RWPE2 (cell line): ENCODE results near the gene ADORA3.

Experiments
- ATAC-seq: fragments of 200-7000 bp; cut with Tn5 transposase; 3 replicates; pipeline ENCODE4 v1.9.1; 2021; ENCODE audit warnings: low read depth
- DNase-seq: peaks from one replicate; pipeline ENCODE4 v3.0.0-alpha.2; 2020; ENCODE audit warnings: low spot score
- H3K27ac ChIP-seq: fragments of 450-650 bp; 2 replicates; pipeline ENCODE4 v1.5.1; 2017; ENCODE audit warnings: mild to moderate bottlenecking; ENCODE audit not compliant: poor library complexity, severe bottlenecking
- H3K27me3 ChIP-seq: fragments of 250-450 bp; sonication (Bioruptor Pico); 2 replicates; pipeline ENCODE4 v1.5.1; 2021; ENCODE audit warnings: mild to moderate bottlenecking, moderate library complexity; ENCODE audit not compliant: insufficient read depth, poor library complexity, severe bottlenecking
- H3K36me3 ChIP-seq: fragments of 250-450 bp; sonication (Bioruptor Pico); 2 replicates; pipeline ENCODE4 v1.5.1; 2020; ENCODE audit warnings: low read depth, mild to moderate bottlenecking, moderate library complexity
- H3K4me1 ChIP-seq: fragments of 250-450 bp; sonication (Bioruptor Pico); 2 replicates; pipeline ENCODE4 v1.5.1; 2021; ENCODE audit warnings: mild to moderate bottlenecking, moderate library complexity; ENCODE audit not compliant: insufficient read depth, poor library complexity, severe bottlenecking
- H3K4me3 ChIP-seq: fragments of 250-450 bp; sonication (Bioruptor Pico); 2 replicates; pipeline ENCODE4 v1.5.1; 2021; ENCODE audit warnings: mild to moderate bottlenecking, moderate library complexity; ENCODE audit not compliant: severe bottlenecking
- H3K9me3 ChIP-seq: fragments of 250-450 bp; sonication (Bioruptor Pico); 2 replicates; pipeline ENCODE4 v1.5.1; 2021; ENCODE audit warnings: mild to moderate bottlenecking, moderate library complexity; ENCODE audit not compliant: severe bottlenecking
- CTCF ChIP-seq: fragments of 450-650 bp; IDR thresholded peaks from one replicate; pipeline ENCODE4 v1.5.1; 2017; ENCODE audit warnings: mild to moderate bottlenecking, moderate library complexity; ENCODE audit not compliant: poor library complexity, severe bottlenecking

Gene ADORA3

GRCh38 chr1:111452581-111452980 is 50.9 kb downstream of the ADORA3 start:
- H3K27ac ChIP-seq = no peak overlapping the region
- H3K4me1 ChIP-seq = peaks cover 9% of the 10 kb centered on the region
- no peak for ATAC-seq
- no peaks in the 10 kb centered on the region for H3K9me3 ChIP-seq
- H3K27me3 ChIP-seq = no peaks in the 10 kb centered on the region
- TF ChIP-seq CTCF = no peak
- H3K4me3 ChIP-seq = no peak overlapping the region
- DNase-seq = no peak
- H3K36me3 ChIP-seq = peaks cover 68% of the 10 kb centered on the region

- Histone ChIP-seq H3K9me3 (no peaks in the 10 kb centered on the region), H3K27ac (peak overlapping the region; percentile 49), H3K36me3 (peaks cover 66% of the 10 kb centered on the region), H3K4me1 (peaks cover 18% of the 10 kb centered on the region), H3K4me3 (peak overlapping the region; percentile 80), H3K27me3 (no peaks in the 10 kb centered on the region)
- no peak for DNase-seq
- no peak for TF ChIP-seq CTCF
- no peak for ATAC-seq
Observed at GRCh38 chr1:111450185-111450584, 53.2 kb downstream of the ADORA3 start.

- Histone ChIP-seq H3K4me3 (peak overlapping the region; percentile 80), H3K9me3 (no peaks in the 10 kb centered on the region), H3K27ac (peak overlapping the region; percentile 49), H3K27me3 (no peaks in the 10 kb centered on the region), H3K36me3 (peaks cover 66% of the 10 kb centered on the region), H3K4me1 (peaks cover 18% of the 10 kb centered on the region)
- no peak for DNase-seq
- ATAC-seq = no peak; the same call in 2 of the 3 replicates
- no peak for TF ChIP-seq CTCF
Observed at GRCh38 chr1:111449703-111450017, 53.8 kb downstream of the ADORA3 start.
